ENCODE measurements around the gene GTPBP4.

Gene GTPBP4

DNA sequence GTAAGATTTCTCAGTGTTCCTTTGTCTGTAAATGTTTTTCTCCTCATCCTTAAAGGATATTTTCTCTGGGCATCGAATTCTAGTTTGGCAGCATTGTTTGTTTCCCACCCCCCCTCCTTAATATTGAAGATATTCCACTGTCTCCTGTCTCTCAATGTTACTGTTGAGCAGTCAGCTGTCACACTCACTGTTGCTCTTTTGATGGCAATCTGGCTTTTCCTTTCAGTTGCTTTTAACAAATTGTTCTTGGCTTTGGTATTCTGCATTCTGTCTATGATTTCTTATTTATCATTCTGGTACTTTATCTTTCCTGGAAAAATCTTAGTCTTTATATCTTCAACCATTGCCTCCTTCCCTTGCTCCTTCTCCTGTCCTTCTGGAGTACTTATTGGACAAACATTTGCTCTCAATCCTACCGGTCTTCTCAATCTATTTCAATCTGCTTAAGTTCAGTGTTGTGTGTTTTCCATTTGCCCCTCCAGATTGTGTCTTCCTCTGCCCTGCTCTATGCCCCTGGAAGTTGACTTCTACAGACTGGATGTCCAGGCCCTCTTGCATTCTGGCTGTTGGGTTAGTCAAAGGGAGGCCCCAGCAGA, 9.3 kb upstream of the GTPBP4 start:
- Histone ChIP-seq H3K9ac (ENCODE audit: low read length) (no peak overlapping the region), H3K27me3 (ENCODE audit: insufficient read depth, low read length) (no peaks in the 10 kb centered on the region), H3K4me3 (ENCODE audit: low read depth, low read length, poor library complexity, severe bottlenecking) (no peak overlapping the region), H3K9me2 (ENCODE audit: low read depth, low read length) (no peaks in the 10 kb centered on the region), H3K4me2 (ENCODE audit: low read length) (no peak overlapping the region), H3K36me3 (ENCODE audit: insufficient read depth, low read length) (peaks cover 4% of the 10 kb centered on the region; the same call in 1 of the 2 replicates), H4K20me1 (ENCODE audit: insufficient read depth, low read length) (no peaks in the 10 kb centered on the region), H3K79me2 (ENCODE audit: insufficient read depth, low read length) (no peaks in the 10 kb centered on the region), H3K4me1 (ENCODE audit: insufficient read depth, low read length, severe bottlenecking) (peaks cover 6% of the 10 kb centered on the region), H3F3A (ENCODE audit: insufficient read depth, low read length) (no peaks in the 10 kb centered on the region), H3K27ac (ENCODE audit: low read depth, low read length, poor library complexity, severe bottlenecking) (no peak overlapping the region), H3K9me3 (ENCODE audit: low read length) (peaks cover 19% of the 10 kb centered on the region), H2AFZ (ENCODE audit: low read length) (no peak overlapping the region)
- TF ChIP-seq EZH2 (IDR thresholded peaks at IDR 0.05; ENCODE audit: borderline replicate concordance, low read length): no peak
- TF ChIP-seq, protein P1, sequence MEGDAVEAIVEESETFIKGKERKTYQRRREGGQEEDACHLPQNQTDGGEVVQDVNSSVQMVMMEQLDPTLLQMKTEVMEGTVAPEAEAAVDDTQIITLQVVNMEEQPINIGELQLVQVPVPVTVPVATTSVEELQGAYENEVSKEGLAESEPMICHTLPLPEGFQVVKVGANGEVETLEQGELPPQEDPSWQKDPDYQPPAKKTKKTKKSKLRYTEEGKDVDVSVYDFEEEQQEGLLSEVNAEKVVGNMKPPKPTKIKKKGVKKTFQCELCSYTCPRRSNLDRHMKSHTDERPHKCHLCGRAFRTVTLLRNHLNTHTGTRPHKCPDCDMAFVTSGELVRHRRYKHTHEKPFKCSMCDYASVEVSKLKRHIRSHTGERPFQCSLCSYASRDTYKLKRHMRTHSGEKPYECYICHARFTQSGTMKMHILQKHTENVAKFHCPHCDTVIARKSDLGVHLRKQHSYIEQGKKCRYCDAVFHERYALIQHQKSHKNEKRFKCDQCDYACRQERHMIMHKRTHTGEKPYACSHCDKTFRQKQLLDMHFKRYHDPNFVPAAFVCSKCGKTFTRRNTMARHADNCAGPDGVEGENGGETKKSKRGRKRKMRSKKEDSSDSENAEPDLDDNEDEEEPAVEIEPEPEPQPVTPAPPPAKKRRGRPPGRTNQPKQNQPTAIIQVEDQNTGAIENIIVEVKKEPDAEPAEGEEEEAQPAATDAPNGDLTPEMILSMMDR (IDR thresholded peaks at IDR 0.05; ENCODE audit: low read length): no peak

DNA sequence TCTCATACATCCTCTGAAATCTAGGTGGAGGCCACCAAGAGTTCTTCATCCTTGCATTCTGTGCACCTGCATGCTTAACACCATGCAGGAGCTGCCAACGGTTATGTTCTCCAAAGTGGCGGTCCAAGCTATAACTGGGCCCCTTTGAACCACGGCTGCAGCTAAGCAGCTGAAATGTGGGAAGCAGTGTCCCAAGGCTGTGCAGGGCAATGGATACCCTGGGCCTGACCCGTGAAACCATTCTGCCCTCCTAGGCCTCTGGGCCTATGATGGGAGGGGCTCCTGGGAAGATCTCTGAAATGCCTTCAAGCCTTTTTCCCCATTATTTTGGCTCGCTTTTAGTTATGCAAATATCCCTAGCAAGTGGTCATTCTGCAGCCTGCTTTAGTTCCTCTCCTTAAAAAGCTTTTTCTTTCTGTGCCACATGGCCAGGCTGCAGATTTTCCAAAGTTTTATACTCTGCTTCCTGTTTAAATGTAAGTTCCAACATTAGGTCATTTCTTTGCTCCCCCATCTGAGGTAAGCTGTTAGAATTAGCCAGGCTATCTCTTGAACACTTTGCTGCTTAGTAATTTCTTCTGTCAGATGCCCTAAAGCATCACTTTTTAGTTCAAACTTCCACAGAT, 7.7 kb upstream of the GTPBP4 start:
- Histone ChIP-seq H3K4me1 (ENCODE audit: insufficient read depth, low read length, severe bottlenecking) (no peaks in the 10 kb centered on the region), H3K9me3 (ENCODE audit: low read length) (peaks cover 19% of the 10 kb centered on the region), H4K20me1 (ENCODE audit: insufficient read depth, low read length) (no peaks in the 10 kb centered on the region), H2AFZ (ENCODE audit: low read length) (no peak overlapping the region), H3K79me2 (ENCODE audit: insufficient read depth, low read length) (no peaks in the 10 kb centered on the region), H3F3A (ENCODE audit: insufficient read depth, low read length) (no peaks in the 10 kb centered on the region), H3K4me2 (ENCODE audit: low read length) (no peak overlapping the region), H3K4me3 (ENCODE audit: low read depth, low read length, poor library complexity, severe bottlenecking) (no peak overlapping the region), H3K9me2 (ENCODE audit: low read depth, low read length) (no peaks in the 10 kb centered on the region), H3K9ac (ENCODE audit: low read length) (no peak overlapping the region), H3K27ac (ENCODE audit: low read depth, low read length, poor library complexity, severe bottlenecking) (no peak overlapping the region), H3K36me3 (ENCODE audit: insufficient read depth, low read length) (peaks cover 8% of the 10 kb centered on the region; the same call in 1 of the 2 replicates), H3K27me3 (ENCODE audit: insufficient read depth, low read length) (no peaks in the 10 kb centered on the region)
- TF ChIP-seq, protein P1 (IDR thresholded peaks at IDR 0.05; ENCODE audit: low read length): no peak
- no peak for TF ChIP-seq EZH2 (IDR thresholded peaks at IDR 0.05; ENCODE audit: borderline replicate concordance, low read length)

DNA sequence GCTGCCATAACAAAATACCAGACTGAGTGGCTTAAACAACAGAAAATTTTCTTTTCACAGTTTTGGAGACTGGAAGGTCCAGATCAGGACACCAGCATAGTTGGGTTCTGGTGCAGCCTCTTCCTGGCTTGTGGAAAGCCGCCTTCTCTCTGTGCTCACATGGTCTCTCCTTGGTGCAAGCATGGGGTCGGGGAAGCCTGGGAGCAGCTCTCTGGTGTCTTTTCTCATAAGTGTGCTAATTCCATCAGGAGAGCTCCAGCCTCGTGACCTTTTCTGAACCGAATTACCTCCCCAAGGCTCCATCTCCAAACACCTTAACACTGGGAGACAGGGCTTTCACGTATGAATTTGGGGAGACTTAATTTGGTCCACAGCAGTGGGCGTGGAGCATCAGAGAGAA, 4.8 kb upstream of the GTPBP4 start:
- H3K4me3 ChIP-seq (ENCODE audit: low read depth, low read length, poor library complexity, severe bottlenecking): no peak overlapping the region
- H3K4me2 ChIP-seq (ENCODE audit: low read length): no peak overlapping the region
- no peak for TF ChIP-seq EZH2 (IDR thresholded peaks at IDR 0.05; ENCODE audit: borderline replicate concordance, low read length)
- TF ChIP-seq, protein P1 (IDR thresholded peaks at IDR 0.05; ENCODE audit: low read length): no peak
- H3F3A ChIP-seq (ENCODE audit: insufficient read depth, low read length): no peaks in the 10 kb centered on the region
- H3K36me3 ChIP-seq (ENCODE audit: insufficient read depth, low read length): peaks cover 8% of the 10 kb centered on the region; the same call in 1 of the 2 replicates
- H3K9me3 ChIP-seq (ENCODE audit: low read length): peaks cover 19% of the 10 kb centered on the region
- no peak overlapping the region for H3K27ac ChIP-seq (ENCODE audit: low read depth, low read length, poor library complexity, severe bottlenecking)
- H3K79me2 ChIP-seq (ENCODE audit: insufficient read depth, low read length): peaks cover 1% of the 10 kb centered on the region; the same call in 1 of the 2 replicates
- no peak overlapping the region for H3K9ac ChIP-seq (ENCODE audit: low read length)
- peaks cover 13% of the 10 kb centered on the region for H3K4me1 ChIP-seq (ENCODE audit: insufficient read depth, low read length, severe bottlenecking)
- no peaks in the 10 kb centered on the region for H3K27me3 ChIP-seq (ENCODE audit: insufficient read depth, low read length)
- H2AFZ ChIP-seq (ENCODE audit: low read length): no peak overlapping the region
- no peaks in the 10 kb centered on the region for H4K20me1 ChIP-seq (ENCODE audit: insufficient read depth, low read length)
- no peaks in the 10 kb centered on the region for H3K9me2 ChIP-seq (ENCODE audit: low read depth, low read length)
